Retinal pigment epithelial cell (primary cell): ENCODE measurements around the gene TLCD1.
A peak's percentile ranks its signal among the peaks of the same experiment; 100 is the strongest.

ENCODE experiments used
- DNase-seq: peaks from one replicate; pipeline ENCODE4 v3.0.0-alpha.2; 2010; ENCODE audit warnings: low read depth
- H3K4me3 ChIP-seq: 2 replicates; pipeline ENCODE4 v1.5.1; 2011; ENCODE audit warnings: mild to moderate bottlenecking, low read length, control low read depth, moderate library complexity
- TF ChIP-seq, protein P1 (sequence below): conservative IDR thresholded peaks from 2 replicates; pipeline ENCODE4 v1.5.1; 2011; ENCODE audit warnings: low read depth, low read length, control low read depth, inconsistent platforms

The TLCD1 gene

DNA sequence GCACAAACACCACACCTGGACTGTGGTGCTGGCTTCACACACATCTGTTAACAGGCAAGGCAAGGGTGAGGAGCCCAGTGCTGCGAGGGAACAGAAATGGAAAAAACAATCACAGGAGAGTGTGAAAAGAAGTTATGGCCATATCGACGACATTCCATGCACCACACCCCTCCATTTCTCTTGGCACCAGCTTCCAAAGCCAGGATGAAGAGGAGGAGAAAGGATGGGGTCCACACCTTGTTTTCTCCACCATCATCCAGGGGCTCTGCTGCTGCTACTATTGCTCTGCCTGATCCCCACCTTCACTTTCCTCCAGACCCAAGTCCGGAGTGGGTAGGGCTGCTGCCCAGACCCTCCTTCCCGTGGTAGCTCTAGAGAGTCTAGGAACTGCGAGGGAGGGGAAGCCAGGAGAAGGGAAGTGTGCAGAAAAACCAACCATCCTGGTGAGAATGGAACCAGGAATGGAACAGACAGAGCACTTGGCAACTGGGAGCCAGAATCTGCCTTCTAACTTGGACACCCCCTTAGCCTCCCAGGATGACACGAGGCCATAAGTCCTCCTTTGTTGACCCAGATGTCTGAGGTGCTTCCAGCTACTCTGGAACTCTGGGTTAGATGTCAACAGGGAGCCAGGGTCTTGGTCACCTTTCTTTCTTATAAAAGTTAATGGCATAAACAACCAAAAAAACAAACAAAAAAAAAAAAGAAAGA lies 13.2 kb downstream of the TLCD1 start:
- TF ChIP-seq, protein P1, sequence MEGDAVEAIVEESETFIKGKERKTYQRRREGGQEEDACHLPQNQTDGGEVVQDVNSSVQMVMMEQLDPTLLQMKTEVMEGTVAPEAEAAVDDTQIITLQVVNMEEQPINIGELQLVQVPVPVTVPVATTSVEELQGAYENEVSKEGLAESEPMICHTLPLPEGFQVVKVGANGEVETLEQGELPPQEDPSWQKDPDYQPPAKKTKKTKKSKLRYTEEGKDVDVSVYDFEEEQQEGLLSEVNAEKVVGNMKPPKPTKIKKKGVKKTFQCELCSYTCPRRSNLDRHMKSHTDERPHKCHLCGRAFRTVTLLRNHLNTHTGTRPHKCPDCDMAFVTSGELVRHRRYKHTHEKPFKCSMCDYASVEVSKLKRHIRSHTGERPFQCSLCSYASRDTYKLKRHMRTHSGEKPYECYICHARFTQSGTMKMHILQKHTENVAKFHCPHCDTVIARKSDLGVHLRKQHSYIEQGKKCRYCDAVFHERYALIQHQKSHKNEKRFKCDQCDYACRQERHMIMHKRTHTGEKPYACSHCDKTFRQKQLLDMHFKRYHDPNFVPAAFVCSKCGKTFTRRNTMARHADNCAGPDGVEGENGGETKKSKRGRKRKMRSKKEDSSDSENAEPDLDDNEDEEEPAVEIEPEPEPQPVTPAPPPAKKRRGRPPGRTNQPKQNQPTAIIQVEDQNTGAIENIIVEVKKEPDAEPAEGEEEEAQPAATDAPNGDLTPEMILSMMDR: no peak
- H3K4me3 ChIP-seq: no peak overlapping the region

DNA sequence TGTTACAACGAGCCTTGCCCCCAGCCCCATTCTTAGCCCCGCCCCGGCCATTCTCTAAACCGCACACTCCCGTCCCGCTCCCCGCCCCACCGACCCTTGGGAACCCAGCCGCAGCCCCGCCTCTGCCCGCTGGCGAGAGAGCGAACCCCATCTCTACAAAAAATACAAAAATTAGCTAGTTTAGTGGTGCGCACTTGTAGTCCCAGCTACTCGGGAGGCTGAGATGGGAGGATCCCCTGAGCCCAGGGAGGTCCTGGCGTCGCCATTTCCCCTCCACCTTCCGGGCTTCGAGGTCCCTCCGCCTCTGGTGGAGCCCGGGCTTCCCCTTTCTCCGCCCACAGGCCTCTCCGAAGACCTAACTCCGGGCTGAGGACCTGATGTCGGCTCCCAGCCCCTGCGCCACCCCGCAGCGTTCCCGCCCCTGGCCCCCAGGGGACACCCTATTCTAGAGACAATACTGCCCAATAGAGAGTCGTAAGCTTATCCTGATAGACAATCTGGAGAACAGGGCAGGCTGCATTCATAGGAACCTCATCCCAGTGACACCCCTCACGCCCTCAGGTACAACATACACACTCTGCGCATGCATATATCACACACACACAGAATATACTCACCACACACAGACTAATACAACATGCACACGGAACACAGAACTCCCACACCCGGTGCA lies 13.9 kb downstream of the TLCD1 start:
- DNase-seq: no peak
- peak overlapping the region; percentile 39 for H3K4me3 ChIP-seq
- TF ChIP-seq, protein P1: no peak

More for the DNA sequence above, 13.2 kb downstream of the TLCD1 start:
- no peak for DNase-seq

DNA sequence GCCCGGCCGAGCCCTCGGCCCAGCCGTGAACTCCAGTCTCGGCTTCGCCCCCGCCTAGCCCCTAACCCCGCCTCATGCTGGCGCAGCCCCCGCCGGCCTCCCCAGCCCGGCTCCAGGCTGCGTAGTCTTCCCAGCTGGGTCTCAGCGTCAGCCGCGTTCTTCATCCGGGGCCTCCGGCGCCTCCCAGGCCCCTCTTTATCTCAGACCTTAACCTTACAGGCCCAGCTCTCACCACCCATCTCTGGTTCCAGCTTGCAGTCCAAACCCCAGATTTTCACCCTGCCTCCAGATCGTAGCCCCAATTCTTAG lies 14.4 kb downstream of the TLCD1 start, which contains the start of gene PROCA1:
PROCA1 (minus strand) TSS at position 166 of the 309 bp plus-strand sequence. CDS start 228 bp downstream, outside the sequence.
- peak within 1 kb of the TSS; percentile 58 for H3K4me3 ChIP-seq
- TF ChIP-seq, protein P1: no peak
- no peak for DNase-seq

DNA sequence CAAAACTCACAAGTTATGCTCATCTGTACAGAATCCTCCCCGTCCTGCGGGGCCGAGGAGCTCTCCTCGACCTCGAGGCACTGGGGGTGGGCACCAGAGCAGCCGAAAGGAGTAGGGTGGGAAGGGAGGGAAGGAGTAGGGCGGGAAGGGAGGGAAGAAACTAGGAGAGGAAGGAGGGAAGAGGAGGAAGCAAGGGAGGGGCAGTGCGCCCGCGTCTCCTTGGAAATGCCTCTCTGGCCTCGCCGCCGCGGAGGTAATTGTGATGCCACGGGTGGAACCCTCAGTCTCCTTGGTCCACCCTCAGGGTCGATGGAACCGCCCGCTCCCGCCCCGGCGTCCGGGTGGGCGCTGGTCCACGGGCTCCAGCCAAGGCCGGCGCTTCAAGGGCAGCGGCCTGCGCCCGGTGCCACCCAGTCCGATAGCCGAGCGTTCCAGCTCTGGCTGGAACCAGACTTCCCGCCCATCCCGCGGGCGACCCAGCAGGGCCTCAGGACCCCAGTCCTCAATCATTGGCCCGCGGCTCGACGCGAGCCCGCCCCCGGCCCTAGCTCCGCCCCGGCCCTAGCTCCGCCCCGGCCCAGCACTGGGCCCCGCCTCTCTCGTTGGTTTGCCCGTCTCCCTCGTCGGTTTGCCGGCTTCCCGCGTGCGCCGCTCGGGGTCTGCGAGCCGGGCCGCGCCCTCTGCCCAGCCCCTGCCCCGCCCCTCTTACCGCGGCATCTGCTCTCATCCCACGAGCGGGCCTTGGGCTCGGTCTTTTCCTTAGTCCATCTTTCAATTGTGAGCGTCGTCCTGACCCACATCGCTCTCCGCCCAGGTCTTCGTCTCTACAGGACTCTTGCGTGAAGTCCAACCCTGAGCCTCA lies 14.9 kb downstream of the TLCD1 start:
- peak overlapping the region; percentile 58 for H3K4me3 ChIP-seq
- TF ChIP-seq, protein P1: no peak
- DNase-seq: peak; percentile 61

DNA sequence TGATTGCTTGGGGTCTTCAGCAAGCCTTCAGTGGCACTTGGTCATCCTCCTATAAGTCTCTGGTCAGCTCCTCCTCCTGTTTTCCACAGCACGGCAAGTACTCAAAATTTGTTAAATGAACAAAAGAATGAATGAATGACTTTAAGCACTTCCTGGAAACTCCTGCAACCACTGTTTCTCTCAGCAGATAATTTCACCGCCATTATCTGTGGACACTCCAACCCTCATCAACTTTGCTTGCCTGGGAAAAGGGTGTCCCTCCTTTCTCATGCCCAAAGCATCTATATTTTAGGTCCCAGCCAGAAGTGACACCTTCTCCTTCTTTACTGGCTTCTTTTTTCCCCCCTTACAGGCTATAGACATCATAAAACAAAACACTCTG lies 18.7 kb downstream of the TLCD1 start:
- H3K4me3 ChIP-seq: no peak overlapping the region
- DNase-seq: no peak

DNA sequence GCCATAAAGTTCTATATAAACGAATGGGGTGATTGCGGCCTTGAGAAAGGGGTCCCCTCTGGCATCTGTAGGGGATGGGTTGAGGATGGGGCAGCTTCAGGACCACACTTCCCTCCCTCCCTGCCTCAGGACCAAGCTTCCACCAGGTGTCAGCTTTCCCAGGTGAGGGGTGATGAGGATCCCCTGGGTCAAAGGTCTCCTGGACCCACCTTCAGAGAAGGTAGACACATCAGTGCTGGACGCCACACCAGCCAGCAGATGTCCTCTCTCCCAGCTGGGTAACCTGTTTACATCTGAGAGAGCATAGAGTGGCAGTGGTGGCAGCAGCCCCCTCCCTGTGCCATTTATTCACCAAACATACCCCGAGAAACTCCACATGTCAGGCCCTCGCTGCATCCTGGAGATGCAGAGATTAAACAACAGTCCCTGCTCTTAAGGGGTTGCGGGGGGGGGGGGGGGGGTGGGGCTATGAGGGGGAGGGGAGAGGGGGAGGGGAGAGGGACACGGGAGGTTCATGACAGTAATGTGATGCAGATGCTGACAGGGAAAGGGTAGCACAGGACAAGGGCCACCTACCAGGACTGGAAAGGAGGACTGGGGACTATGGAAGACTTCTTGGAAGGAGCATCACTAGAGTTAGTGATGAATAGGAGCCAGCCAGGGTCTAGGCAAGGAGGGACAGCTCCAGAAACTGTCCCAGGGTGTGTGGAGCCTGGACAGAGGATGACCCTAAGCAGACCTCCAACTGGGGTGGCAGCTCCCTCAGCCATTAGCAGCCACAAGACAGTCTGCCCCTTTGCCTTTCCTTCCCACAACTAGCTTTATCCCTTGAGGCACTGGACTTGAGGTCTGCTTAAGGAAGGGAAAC lies 19.3 kb downstream of the TLCD1 start:
- DNase-seq: no peak
- TF ChIP-seq, protein P1: no peak
- no peak overlapping the region for H3K4me3 ChIP-seq

More for the DNA sequence above, 18.7 kb downstream of the TLCD1 start:
- TF ChIP-seq, protein P1: no peak
